ENCODE results near the gene TSPAN13.

- TF ChIP-seq, protein P1, sequence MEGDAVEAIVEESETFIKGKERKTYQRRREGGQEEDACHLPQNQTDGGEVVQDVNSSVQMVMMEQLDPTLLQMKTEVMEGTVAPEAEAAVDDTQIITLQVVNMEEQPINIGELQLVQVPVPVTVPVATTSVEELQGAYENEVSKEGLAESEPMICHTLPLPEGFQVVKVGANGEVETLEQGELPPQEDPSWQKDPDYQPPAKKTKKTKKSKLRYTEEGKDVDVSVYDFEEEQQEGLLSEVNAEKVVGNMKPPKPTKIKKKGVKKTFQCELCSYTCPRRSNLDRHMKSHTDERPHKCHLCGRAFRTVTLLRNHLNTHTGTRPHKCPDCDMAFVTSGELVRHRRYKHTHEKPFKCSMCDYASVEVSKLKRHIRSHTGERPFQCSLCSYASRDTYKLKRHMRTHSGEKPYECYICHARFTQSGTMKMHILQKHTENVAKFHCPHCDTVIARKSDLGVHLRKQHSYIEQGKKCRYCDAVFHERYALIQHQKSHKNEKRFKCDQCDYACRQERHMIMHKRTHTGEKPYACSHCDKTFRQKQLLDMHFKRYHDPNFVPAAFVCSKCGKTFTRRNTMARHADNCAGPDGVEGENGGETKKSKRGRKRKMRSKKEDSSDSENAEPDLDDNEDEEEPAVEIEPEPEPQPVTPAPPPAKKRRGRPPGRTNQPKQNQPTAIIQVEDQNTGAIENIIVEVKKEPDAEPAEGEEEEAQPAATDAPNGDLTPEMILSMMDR (IDR thresholded peaks at IDR 0.05) = no peak
- no peak for TF ChIP-seq POLR2A (IDR thresholded peaks at IDR 0.05)
Observed at GRCh38 chr7:16730937-16731336, 22.6 kb upstream of the TSPAN13 start.
